Tibial nerve (tissue), 4 donors: ENCODE data around the gene PTPRM. TPM values are rescaled to one million over a fixed set of nuclear protein-coding genes. Genes with fewer than 3 reads are reported as not detected.

ENCODE experiments used
- DNase-seq, 2 donors: peaks; one replicate each; pipeline ENCODE4 v3.0.0-alpha.2; 2019; ENCODE audit warnings: low spot score in 2 of 2
- H3K27ac ChIP-seq, 4 donors: fragments of 200-600 bp; sonication (generic) in 3 of 4; one replicate each; pipeline ENCODE4 v1.5.1; 2017 to 2019; ENCODE audit warnings: mild to moderate bottlenecking in 1 of 4
- H3K27me3 ChIP-seq, 2 donors: fragments of 200-600 bp; sonication (generic) in 1 of 2; one replicate each; pipeline versions ENCODE4 v1.5.1 to v1.6.0; 2017 to 2019
- H3K36me3 ChIP-seq, 3 donors: fragments of 200-600 bp; sonication (generic); one replicate each; pipeline ENCODE4 v1.5.1; 2018 to 2019
- H3K4me1 ChIP-seq, 4 donors: fragments of 200-600 bp; sonication (generic) in 3 of 4; one replicate each; pipeline ENCODE4 v1.5.1; 2017 to 2019
- H3K4me3 ChIP-seq, 4 donors: fragments of 200-600 bp; sonication (generic) in 3 of 4; one replicate each; pipeline ENCODE4 v1.5.1; 2017 to 2019; ENCODE audit warnings: mild to moderate bottlenecking in 1 of 4, moderate library complexity in 1 of 4
- H3K9me3 ChIP-seq, 4 donors: fragments of 200-600 bp; sonication (generic) in 3 of 4; one replicate each; pipeline ENCODE4 v1.5.1; 2017 to 2019
- CTCF ChIP-seq, 5 experiments: fragments of 200-600 bp in 3 of 5; fragments of 450-650 bp in 2 of 5; sonication (generic) in 3 of 5; IDR thresholded peaks; one replicate each; pipeline ENCODE4 v1.5.1; 2016 to 2019; ENCODE audit warnings: antibody characterized with exemption in 5 of 5, mild to moderate bottlenecking in 3 of 5, moderate library complexity in 2 of 5
- EP300 ChIP-seq, 2 donors: sonication (generic); formaldehyde crosslinking; IDR thresholded peaks; one replicate each; pipeline ENCODE4 v1.6.1; 2017; ENCODE audit warnings: antibody characterized with exemption in 2 of 2, mild to moderate bottlenecking in 1 of 2
- POLR2A ChIP-seq, 2 donors: fragments of 450-650 bp; IDR thresholded peaks; one replicate each; pipeline ENCODE4 v1.6.1; 2017; ENCODE audit warnings: antibody characterized with exemption in 2 of 2, mild to moderate bottlenecking in 2 of 2, moderate library complexity in 2 of 2
- WGBS, 2 donors: methylation state at CpG; one replicate each; pipeline ENCODE4 v1.1.5; 2018; 5-methylcytosine and 5-hydroxymethylcytosine counted together
- total RNA-seq, 4 donors: library from RNA; depleted of rRNA; stranded (reverse); fragments of >200 nt; gene quantifications; one replicate each; pipeline ENCODE4 v1.1.0, GENCODE V29; 2016

The PTPRM gene
- total RNA-seq, 4 donors from 2014 or later, result 62.2 to 92.4 (median 80.7) TPM

- WGBS, 2 donors, result 84 to 94% methylated on average over 2 of the region's 2 CpGs
- TF ChIP-seq POLR2A (IDR thresholded peaks at IDR 0.05), result no peak
- DNase-seq, result no peak
- no peak overlapping the region for H3K4me3 ChIP-seq
- no peaks in the 10 kb centered on the region for H3K9me3 ChIP-seq
- no peaks in the 10 kb centered on the region for H3K27me3 ChIP-seq
- no peaks in the 10 kb centered on the region for H3K4me1 ChIP-seq
- no peaks in the 10 kb centered on the region for H3K36me3 ChIP-seq
- no peak overlapping the region for H3K27ac ChIP-seq
Measured at GRCh38 chr18:7904529-7904928, 337.4 kb downstream of the PTPRM start.

GRCh38 chr18:7908681-7909299, 341.7 kb downstream of the PTPRM start:
- Histone ChIP-seq H3K27ac (no peak overlapping the region), H3K4me3 (no peak overlapping the region), H3K27me3 (no peaks in the 10 kb centered on the region), H3K4me1 (no peaks in the 10 kb centered on the region), H3K36me3 (no peaks in the 10 kb centered on the region), H3K9me3 (peaks cover 0 to 13% (median 0%) of the 10 kb centered on the region in 4 donors)
- WGBS, 2 donors, result 91 to 93% methylated on average over 1 of the region's 1 CpG
- no peak for TF ChIP-seq POLR2A (IDR thresholded peaks at IDR 0.05)
- TF ChIP-seq EP300 (IDR thresholded peaks at IDR 0.05), result no peak
- TF ChIP-seq CTCF (IDR thresholded peaks at IDR 0.05), result no peak
- no peak for DNase-seq

GRCh38 chr18:7914834-7915670, 347.9 kb downstream of the PTPRM start:
- Histone ChIP-seq H3K4me1 (no peaks in the 10 kb centered on the region), H3K27me3 (no peaks in the 10 kb centered on the region), H3K9me3 (peaks cover 0 to 25% (median 3%) of the 10 kb centered on the region in 4 donors), H3K4me3 (no peak overlapping the region), H3K27ac (no peak overlapping the region), H3K36me3 (no peaks in the 10 kb centered on the region)
- 87 to 92% methylated on average over 5 of the region's 5 CpGs for WGBS, 2 donors
- TF ChIP-seq CTCF (IDR thresholded peaks at IDR 0.05) (no peak), EP300 (IDR thresholded peaks at IDR 0.05) (no peak), POLR2A (IDR thresholded peaks at IDR 0.05) (no peak)
- DNase-seq, result no peak

GRCh38 chr18:7918701-7919100, 351.6 kb downstream of the PTPRM start:
- H3K27ac ChIP-seq, result no peak overlapping the region

GRCh38 chr18:7919565-7919964, 352.4 kb downstream of the PTPRM start:
- TF ChIP-seq POLR2A (IDR thresholded peaks at IDR 0.05) (no peak), CTCF (IDR thresholded peaks at IDR 0.05) (no peak), EP300 (IDR thresholded peaks at IDR 0.05) (no peak)
- Histone ChIP-seq H3K4me3 (no peak overlapping the region), H3K27ac (no peak overlapping the region), H3K9me3 (peaks cover 0 to 31% (median 3%) of the 10 kb centered on the region in 4 donors), H3K36me3 (no peaks in the 10 kb centered on the region), H3K4me1 (peaks cover 0 to under 1% (median 0%) of the 10 kb centered on the region in 4 donors), H3K27me3 (no peaks in the 10 kb centered on the region)
- no peak for DNase-seq
- 94% methylated on average over 2 of the region's 2 CpGs for WGBS, 2 donors

More at GRCh38 chr18:7918701-7919100, 351.6 kb downstream of the PTPRM start:
- Histone ChIP-seq H3K9me3 (peaks cover 0 to 31% (median 3%) of the 10 kb centered on the region in 4 donors), H3K4me1 (no peaks in the 10 kb centered on the region), H3K4me3 (no peak overlapping the region), H3K27me3 (no peaks in the 10 kb centered on the region), H3K36me3 (no peaks in the 10 kb centered on the region)
- 90 to 92% methylated on average over 2 of the region's 2 CpGs for WGBS, 2 donors
- no peak for TF ChIP-seq EP300 (IDR thresholded peaks at IDR 0.05)
- TF ChIP-seq POLR2A (IDR thresholded peaks at IDR 0.05), result no peak
- TF ChIP-seq CTCF (IDR thresholded peaks at IDR 0.05), result no peak
- DNase-seq, result no peak
